ENCODE measurements around the gene CYLD. TPM values are rescaled to one million over a fixed set of nuclear protein-coding genes. Genes with fewer than 3 reads are reported as not detected.

The CYLD gene
- total and polyA plus RNA-seq, 2 donors (not counting 1 experiment from before 2014, with no cell fraction given): 30.0 to 160 TPM

- no peak for DNase-seq
These were observed 77.8 kb downstream of the CYLD start for GRCh38 chr16:50819706-50820105.

GRCh38 chr16:50820225-50820624 lies 78.3 kb downstream of the CYLD start:
- Histone ChIP-seq H3K27me3 (replicated peaks in 1 of 4; ENCODE audit: control extremely low read depth in 1 of 4, control insufficient read depth in 3 of 4, insufficient read depth in 4 of 4, low read length in 3 of 4) (peaks cover 0 to 10% (median 0%) of the 10 kb centered on the region in 4 experiments), H3K4me3 (ENCODE audit: control extremely low read depth in 1 of 5, extremely low read depth in 1 of 5, insufficient read depth in 1 of 5, low read depth in 2 of 5, low read length in 4 of 5) (no peak overlapping the region), H4K20me1 (ENCODE audit: control insufficient read depth, insufficient read depth, low read length, poor library complexity, severe bottlenecking) (no peaks in the 10 kb centered on the region), H3K9me3 (ENCODE audit: control extremely low read depth in 1 of 3, control insufficient read depth in 2 of 3, insufficient read depth in 1 of 3, low read length in 2 of 3) (peaks cover 0 to 5% (median 0%) of the 10 kb centered on the region in 3 donors), H3K4me1 (ENCODE audit: control insufficient read depth in 2 of 2, insufficient read depth in 2 of 2, low read length in 2 of 2) (no peaks in the 10 kb centered on the region), H3K27ac (ENCODE audit: low read length in 2 of 2) (no peak overlapping the region), H3K36me3 (replicated peaks in 1 of 2; ENCODE audit: control extremely low read depth in 1 of 2, control insufficient read depth in 1 of 2, extremely low read depth in 1 of 2, insufficient read depth in 2 of 2, low read length in 1 of 2) (no peaks in the 10 kb centered on the region), H3K4me2 (replicated peaks; ENCODE audit: low read depth, low read length, poor library complexity, severe bottlenecking) (no peak overlapping the region), H2AFZ (ENCODE audit: insufficient read depth, low read depth, low read length, poor library complexity, severe bottlenecking) (no peak overlapping the region), H3K79me2 (ENCODE audit: control insufficient read depth, insufficient read depth, low read length) (no peaks in the 10 kb centered on the region), H3K9ac (ENCODE audit: low read length) (no peak overlapping the region)
- POLR2A ChIA-PET: no interaction called here
- no peak overlapping the region for H3K4me3 Mint-ChIP-seq
- intact Hi-C loops (cut with micrococcal nuclease): no loop called here
- DNase-seq: no peak
- no peaks in the 10 kb centered on the region for H3K4me1 Mint-ChIP-seq
- no peak for TF ChIP-seq CTCF (IDR thresholded peaks at IDR 0.05)
- no peak for TF ChIP-seq EZH2 (IDR thresholded peaks at IDR 0.05; ENCODE audit: borderline replicate concordance, insufficient read depth, low read depth, low read length, poor library complexity, severe bottlenecking)
- no peak for ATAC-seq (ENCODE audit: low read depth)
- H3K27me3 Mint-ChIP-seq: peaks cover 19% of the 10 kb centered on the region
- CTCF ChIA-PET: no interaction called here
- WGBS (ENCODE audit: insufficient coverage): 100% methylated on average over 4 of the region's 5 CpGs
- H3K27ac Mint-ChIP-seq: no peak overlapping the region
- no peaks in the 10 kb centered on the region for H3K9me3 Mint-ChIP-seq (ENCODE audit: insufficient read depth)

More at GRCh38 chr16:50819706-50820105, 77.8 kb downstream of the CYLD start:
- 90% methylated on average over 6 of the region's 6 CpGs for WGBS (ENCODE audit: insufficient coverage)
- ChIA-PET POLR2A (no interaction called here), CTCF (no interaction called here)
- Histone ChIP-seq H3K4me2 (replicated peaks; ENCODE audit: low read depth, low read length, poor library complexity, severe bottlenecking) (no peak overlapping the region), H3K4me1 (ENCODE audit: control insufficient read depth in 2 of 2, insufficient read depth in 2 of 2, low read length in 2 of 2) (no peaks in the 10 kb centered on the region), H3K36me3 (replicated peaks in 1 of 2; ENCODE audit: control extremely low read depth in 1 of 2, control insufficient read depth in 1 of 2, extremely low read depth in 1 of 2, insufficient read depth in 2 of 2, low read length in 1 of 2) (no peaks in the 10 kb centered on the region), H3K79me2 (ENCODE audit: control insufficient read depth, insufficient read depth, low read length) (no peaks in the 10 kb centered on the region), H3K27ac (ENCODE audit: low read length in 2 of 2) (no peak overlapping the region), H3K9me3 (ENCODE audit: control extremely low read depth in 1 of 3, control insufficient read depth in 2 of 3, insufficient read depth in 1 of 3, low read length in 2 of 3) (peaks cover 0 to 5% (median 0%) of the 10 kb centered on the region in 3 donors), H3K9ac (ENCODE audit: low read length) (no peak overlapping the region), H2AFZ (ENCODE audit: insufficient read depth, low read depth, low read length, poor library complexity, severe bottlenecking) (no peak overlapping the region), H3K27me3 (replicated peaks in 1 of 4; ENCODE audit: control extremely low read depth in 1 of 4, control insufficient read depth in 3 of 4, insufficient read depth in 4 of 4, low read length in 3 of 4) (peaks cover 0 to 10% (median 0%) of the 10 kb centered on the region in 4 experiments), H3K4me3 (ENCODE audit: control extremely low read depth in 1 of 5, extremely low read depth in 1 of 5, insufficient read depth in 1 of 5, low read depth in 2 of 5, low read length in 4 of 5) (no peak overlapping the region), H4K20me1 (ENCODE audit: control insufficient read depth, insufficient read depth, low read length, poor library complexity, severe bottlenecking) (no peaks in the 10 kb centered on the region)
- H3K4me3 Mint-ChIP-seq: no peak overlapping the region
- no peak for ATAC-seq (ENCODE audit: low read depth)
- no peak for TF ChIP-seq CTCF (IDR thresholded peaks at IDR 0.05)
- no peak for TF ChIP-seq EZH2 (IDR thresholded peaks at IDR 0.05; ENCODE audit: borderline replicate concordance, insufficient read depth, low read depth, low read length, poor library complexity, severe bottlenecking)
- H3K27me3 Mint-ChIP-seq: peaks cover 19% of the 10 kb centered on the region
- intact Hi-C loops (cut with micrococcal nuclease): no loop called here
- no peak overlapping the region for H3K27ac Mint-ChIP-seq
- H3K9me3 Mint-ChIP-seq (ENCODE audit: insufficient read depth): no peaks in the 10 kb centered on the region
- no peaks in the 10 kb centered on the region for H3K4me1 Mint-ChIP-seq
